ENCODE results near the gene ATP10A.
"Not testable (repeated sequence)": the region's sequence is repeated elsewhere in the genome, so short reads cannot be mapped to it uniquely, and the experiment has no call there.

Gene ATP10A

DNA sequence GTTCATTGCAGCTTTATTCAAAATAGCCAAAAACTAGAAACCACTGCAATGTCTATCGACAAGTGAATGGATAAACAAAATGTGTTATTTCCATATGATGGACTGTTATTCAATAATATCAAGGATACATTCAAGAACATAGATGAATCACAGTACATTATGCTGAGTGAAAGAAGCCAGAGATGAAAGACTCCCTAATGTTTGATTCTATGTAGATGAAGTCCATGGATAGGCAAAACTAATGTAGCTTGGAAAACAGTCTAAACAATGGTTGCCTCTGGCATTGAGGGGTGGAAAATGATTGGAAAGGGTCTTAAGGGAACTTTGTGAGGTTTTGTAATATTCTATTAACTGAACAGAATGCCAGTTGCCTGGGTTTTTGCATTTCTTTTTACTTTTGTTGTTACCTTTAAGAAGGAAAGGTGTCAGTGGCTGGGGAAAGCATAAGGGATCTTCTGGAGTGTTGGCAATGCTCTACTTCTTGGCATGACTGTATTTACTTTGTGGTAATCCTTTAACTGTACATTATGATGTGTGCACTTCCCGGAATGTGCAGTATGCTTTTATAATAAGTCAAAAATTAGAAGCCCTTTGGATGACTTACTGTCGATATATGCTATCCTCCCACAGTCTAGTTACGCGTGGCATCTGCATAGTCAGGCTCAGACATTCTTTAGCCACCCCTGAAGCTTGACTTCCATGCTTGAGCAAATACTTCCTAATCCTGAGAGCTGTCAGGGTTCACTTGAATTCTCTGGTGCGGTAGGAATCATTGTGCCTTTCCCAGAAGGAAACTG, 20.5 kb upstream of the ATP10A start:
- DNase-seq (ENCODE audit: low read depth) = no peak

DNA sequence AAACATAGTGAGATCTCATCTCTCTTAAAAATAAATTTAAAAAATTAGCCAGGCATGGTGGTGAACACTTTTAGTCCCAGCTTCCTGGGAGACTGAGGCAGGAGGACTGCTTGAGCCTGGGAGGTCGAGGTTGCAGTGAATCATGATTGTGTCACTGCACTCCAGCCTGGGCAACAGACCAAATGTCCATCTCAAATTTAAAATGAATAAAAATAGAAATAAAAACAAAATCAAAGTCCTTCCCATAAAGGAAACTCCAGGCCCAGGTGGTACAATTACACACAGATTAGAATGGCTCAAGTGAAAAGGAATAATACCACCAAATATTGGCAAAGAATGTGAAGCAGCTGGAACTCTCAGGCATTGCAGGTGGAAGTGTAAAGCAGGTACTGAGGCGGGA, 19.3 kb upstream of the ATP10A start:
- no peak for DNase-seq (ENCODE audit: low read depth)

DNA sequence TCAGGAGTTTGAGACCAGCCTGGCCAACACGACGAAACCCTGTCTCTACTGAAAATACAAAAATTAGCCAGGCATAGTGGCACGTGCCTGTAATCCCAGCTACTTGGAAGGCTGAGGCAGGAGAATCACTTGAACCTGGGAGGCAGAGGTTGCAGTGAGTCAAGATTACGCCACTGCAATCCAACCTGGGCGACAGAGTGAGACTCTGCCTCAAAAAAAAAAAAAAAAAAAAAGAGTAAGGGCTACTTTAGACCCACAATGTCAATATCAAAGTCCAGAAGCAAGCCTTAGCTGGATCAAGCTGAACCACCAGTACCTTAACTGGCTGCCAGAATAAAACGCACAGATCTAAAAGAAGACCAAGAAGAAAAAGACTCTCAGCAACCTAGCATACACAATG, 17.8 kb upstream of the ATP10A start:
- DNase-seq (ENCODE audit: low read depth) = not testable (repeated sequence)

DNA sequence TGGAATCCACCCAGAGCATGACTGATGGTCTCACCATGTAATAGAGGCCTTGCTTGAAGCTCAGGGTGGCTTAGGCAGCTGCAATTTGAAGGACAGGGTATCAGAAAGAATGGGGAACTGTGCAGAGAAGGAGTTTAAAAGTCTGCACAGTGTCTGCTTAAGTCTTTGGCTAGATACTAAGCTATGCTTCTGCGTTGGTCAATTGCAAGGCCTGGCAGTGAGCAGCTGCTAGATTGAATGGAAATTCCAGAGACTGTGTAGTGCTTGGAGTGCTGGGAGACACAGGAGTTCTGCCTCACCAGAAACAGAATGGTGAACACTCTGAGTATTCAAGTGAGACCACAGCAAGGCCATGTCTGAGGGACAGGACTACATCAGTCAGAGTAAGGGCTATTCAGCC, 17.3 kb upstream of the ATP10A start:
- DNase-seq (ENCODE audit: low read depth) = no peak

DNA sequence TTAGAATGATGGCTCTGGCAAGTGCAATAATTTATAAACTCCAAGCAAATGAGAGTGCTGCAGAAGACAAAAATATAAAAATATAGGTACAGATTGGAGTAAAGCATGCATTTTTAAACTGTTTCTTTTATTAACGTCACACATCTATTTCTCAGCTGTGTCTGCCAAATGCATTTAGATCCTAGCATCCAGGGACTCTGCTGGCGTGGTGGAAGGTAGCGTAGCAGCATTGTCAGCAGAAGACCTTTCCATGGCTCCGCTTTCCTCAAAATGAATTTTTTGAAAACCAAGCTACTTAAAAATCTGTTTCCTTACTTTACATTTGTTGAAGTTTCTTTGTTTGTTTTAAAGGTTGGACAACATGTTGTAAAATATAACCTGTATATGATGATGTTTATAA, 16.3 kb upstream of the ATP10A start:
- DNase-seq (ENCODE audit: low read depth) = no peak

DNA sequence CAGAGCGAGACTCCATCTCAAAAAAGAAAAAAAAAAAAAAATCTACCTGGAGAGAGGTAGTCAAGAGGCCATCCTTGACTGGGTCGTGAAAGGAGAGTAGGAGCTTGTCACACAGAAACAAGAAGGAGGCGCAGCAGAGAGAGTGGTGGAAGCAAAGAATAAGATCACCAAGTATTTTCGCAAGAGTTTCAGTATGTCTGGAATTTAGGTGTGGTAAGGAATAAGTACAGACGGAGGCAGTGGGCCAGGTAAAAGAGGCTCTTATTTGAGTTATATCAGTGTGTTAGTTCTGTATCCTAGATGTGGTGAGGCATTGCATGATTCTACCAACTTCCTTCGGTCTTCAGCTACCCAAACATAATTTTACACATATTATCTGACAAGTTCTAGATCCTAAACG, 14.6 kb upstream of the ATP10A start:
- no peak for DNase-seq (ENCODE audit: low read depth)

DNA sequence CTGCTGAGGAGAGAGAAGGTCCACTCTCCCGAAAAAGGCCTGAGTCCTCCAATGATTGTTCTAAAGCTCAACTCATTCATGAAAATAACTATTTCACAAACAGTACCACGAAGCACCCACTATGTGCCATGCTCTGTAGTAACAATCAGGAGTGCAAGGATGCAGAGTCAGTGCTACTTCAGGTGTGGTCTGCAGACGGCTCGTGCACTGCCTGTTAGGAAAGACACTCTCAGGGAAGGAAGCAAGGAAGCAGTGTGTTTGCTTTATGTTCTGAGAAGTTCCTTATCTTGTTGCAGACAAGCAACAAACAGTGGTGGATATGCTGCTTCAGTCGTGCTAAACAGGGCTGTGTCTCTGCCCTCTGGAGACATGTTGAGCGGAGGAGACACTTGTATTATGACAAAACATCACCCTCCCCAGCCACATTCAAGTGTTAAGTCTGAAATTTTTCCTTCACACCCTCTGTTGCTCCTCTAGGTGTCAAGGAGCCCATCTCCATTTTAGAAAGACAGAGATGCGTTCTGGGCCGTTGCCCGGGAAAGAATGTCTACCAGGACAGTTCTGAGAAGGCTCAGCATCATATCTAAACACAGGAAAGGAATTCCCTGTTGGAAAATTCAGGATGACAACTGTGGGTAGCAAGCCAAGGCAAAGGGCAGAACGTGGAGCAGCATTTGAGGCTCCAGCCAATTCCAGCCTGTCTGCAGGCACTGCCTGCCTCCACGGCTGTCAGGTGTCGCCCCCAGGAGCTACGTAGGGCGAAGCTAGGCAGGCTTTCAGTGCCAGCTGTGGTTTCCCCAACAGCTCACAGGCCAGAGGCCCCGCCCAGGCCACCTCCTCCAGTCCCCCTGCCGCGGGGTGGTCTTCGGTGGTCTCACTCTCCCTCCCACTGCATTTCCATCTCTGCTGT, 13.4 kb upstream of the ATP10A start:
- no peak for DNase-seq (ENCODE audit: low read depth)

DNA sequence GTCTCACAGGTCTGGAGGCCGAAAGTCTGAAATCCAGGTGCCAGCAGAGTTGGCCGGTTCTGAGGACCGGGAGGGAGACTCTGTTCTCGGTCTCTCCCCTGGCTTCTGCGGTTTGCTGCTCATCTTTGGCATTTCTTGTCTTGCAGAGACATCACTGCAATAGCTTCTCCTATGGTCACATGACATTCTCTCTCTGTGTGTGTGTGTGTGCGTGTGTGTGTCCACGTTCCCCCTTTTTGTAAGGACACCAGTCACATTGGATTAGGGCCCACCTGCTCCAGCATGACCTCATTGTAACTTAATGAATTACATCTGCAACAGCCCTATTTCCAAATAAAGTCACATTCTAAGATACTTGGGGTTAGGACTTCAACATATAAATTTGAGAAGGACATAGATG, 12.4 kb upstream of the ATP10A start:
- DNase-seq (ENCODE audit: low read depth) = no peak

DNA sequence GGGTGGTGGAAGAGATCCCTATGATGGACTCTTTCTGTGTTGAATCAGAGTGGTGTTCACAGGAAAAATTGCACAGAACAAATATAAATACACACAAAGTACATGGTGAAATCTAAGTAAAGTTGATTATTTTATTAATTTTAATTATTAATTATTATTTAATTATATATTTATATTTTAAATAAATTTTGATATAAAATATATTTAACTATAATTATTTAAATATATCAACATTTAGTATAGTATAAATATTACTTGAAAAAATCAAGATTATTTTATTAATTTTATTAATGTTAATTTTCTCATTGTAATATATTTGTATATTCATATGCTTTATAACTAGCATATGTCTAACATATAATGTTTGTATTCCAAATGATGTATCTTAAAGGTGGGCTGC, 11.3 kb upstream of the ATP10A start:
- no peak for DNase-seq (ENCODE audit: low read depth)

DNA sequence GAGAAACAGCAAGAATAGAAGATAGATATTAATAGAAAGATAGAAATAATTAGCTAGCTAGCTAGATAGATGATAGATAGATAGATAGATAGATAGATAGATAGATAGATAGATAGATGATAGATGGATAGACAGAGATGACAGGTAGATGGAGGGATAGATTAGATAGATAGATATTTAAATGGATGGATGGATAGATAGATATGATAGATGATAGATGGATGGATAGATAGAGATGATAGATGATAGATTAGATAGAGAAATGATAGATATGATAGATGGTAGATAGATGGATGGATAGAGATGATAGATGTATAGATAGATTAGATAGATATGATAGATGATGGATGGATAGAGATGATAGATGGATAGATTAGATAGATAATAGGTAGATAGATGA, 8.3 kb upstream of the ATP10A start:
- no peak for DNase-seq (ENCODE audit: low read depth)

DNA sequence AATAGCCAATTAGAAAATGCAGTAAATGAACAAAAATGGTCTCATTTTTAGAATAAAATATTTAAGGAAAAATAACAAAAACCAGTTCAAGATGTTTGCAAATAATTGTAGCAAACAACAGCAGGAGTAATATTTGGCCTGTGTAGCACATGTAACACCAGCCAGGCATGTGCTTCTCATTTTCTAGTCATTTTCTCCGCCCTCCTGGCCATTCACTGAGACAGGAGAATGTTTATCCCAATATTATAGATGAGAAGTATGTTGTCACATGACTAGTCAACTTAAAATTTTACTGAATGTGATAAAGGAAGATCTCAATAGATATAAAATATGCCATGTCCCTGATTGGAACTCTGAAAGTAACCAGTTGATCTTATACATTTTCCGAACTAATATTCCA, 7.8 kb upstream of the ATP10A start:
- DNase-seq (ENCODE audit: low read depth) = no peak

DNA sequence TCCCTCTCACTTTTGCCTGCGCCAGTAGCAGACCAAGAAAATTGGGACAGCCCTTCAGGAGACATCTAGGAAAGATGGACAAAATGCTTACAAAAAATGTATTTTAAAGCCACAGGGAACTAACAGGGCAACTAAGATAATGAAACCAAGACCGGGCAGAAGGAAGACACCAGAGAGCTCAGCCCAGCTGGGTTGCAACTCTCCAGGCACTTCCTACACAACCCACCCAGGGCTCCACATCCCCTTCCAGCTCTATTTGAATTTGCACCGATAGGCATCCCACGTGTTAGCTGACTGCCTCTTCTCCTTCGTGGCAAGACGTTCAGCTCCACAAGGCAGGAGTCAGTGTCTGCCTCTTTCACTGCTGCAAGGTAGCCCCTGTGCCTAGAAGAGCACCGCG, 6.6 kb upstream of the ATP10A start:
- DNase-seq (ENCODE audit: low read depth) = no peak

DNA sequence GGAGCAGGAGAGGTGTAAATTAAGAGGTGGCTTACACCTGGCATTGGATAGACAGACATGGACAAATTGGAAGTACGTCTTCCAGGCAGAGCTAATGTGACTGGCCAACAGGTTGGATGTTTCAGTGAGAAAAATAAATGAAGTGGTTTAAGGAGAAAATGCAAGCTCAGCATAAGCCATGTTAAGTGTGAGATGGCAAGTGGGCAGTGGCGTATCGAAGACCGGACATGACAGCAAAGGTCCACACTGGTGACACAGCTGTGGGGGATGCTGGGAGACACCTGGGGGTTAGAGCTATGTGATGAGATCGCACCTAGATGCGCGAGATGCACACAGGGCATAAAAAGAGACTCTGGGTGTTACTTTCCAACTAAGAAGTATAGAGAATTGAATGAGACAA, 3.7 kb upstream of the ATP10A start:
- no peak for DNase-seq (ENCODE audit: low read depth)

DNA sequence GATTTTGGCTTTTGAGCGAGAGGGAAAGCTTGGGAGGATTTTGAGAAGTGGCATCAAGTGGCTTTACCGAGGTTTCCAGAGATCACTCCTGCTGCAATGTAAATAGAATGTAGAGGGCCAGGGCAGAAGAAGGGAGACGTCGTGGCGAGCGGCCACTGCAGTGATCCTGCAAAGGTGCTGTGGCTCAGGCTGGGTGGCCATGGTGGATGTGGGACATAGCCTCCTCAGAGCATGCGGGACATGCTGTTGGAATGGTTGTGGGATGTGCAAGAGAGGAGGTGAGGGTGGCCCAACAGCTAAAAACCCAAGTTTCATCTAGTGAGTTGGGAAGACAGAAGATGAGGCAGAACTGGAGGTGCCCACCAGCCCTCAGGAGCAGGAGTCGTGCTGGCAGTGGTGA, 3.1 kb upstream of the ATP10A start:
- DNase-seq (ENCODE audit: low read depth) = no peak

DNA sequence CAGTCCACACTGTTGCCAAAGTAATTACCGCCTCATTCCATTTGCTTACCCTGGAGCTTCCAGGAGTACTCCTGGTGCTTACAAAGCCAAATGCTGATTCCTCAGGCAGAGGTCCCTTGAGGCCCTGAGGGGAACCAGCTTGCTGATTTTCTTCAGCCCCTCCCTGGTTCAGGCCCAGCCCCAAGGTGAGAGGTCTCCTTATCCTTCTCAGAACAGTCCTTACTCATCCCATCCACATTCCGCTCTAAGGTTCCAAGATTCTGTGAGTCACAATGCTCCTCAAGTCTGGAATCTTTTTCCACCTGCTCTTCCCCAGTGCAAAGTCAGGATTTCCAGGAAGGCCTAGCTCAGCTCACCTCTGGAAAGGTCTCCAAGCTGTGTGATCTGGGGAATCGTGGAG, 1.8 kb upstream of the ATP10A start:
- DNase-seq (ENCODE audit: low read depth) = no peak

DNA sequence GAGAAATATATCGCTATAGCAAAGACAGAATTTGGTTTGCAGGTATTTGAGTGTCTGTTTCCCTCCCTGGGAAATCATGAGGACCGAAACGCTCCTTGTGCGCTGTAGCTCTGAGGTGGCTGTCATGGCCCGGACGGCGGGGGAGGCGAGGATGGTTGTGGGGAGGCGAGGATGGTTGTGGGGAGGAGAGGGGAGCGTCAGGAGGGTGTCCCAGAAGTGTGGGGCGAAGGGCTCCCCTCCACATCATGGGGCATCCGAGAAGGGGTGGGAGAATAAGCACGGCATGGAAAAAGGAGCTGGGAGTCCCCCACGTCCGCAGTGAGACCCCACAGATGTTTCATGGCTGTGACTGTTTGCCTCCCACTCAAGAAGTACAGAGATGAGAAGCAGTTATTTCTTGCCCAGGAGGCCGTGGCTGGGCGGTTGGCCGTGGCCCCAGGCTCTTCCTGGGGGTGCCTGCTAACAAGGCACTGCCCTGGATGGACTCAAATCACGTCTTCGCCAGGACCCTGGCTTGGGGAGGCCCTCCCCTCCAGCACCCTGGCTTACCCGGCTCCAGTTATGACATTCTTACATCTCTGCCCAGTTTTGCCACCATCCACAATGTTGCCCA, 947 bp upstream of the ATP10A start:
- DNase-seq (ENCODE audit: low read depth) = no peak

DNA sequence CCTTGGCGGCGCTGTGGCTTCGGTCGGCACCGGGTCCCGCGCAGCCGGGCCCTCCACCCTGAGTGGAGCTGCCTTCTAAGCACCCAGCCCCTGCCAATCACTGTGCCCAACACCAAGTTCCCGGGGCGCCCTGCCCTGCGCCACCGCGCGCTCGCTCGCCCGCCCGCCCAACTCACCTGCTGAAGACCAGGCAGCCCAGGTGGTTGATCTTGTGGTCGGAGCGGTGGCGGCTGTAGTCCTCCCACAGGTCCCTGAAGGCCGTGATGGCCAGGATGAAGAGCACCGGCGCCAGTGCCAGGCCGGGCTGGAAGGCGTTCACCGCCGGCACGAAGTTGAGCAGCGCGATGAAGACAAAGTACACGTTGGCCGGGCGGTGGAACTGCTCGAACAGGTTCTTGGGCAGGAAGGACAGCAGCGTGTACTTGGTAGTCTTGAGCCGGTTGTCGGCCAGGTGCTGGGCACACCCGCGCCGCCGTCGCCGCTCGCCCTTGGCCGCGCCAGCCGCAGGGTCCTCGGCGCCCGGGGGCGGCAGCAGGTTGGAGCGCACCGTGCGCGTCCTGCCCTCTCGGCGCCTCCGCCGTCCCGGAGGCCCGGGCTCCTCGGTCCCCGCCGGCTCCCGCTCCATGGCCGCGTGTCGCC, 536 bp downstream of the ATP10A start:
- no peak for DNase-seq (ENCODE audit: low read depth)

DNA sequence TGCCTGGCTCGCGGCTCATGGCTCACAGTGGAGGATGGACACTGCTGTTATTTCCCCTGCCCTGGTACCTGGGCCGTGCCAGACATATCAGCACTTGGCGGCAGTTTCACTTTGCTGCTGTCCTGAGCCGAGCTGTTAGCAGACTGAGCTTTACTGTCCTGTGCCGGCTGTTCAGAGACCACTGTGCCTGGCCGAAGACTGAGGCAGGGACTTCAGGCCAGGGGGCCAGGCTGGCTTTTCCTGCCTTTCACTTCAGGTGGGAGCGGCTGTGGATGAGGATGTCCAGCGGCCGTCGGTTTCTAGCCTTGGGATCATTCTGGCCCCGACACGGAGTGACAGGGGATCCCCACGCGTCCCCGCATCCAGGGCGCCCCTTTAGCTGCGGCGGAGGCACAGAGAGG, 1.1 kb downstream of the ATP10A start:
- DNase-seq (ENCODE audit: low read depth) = no peak

DNA sequence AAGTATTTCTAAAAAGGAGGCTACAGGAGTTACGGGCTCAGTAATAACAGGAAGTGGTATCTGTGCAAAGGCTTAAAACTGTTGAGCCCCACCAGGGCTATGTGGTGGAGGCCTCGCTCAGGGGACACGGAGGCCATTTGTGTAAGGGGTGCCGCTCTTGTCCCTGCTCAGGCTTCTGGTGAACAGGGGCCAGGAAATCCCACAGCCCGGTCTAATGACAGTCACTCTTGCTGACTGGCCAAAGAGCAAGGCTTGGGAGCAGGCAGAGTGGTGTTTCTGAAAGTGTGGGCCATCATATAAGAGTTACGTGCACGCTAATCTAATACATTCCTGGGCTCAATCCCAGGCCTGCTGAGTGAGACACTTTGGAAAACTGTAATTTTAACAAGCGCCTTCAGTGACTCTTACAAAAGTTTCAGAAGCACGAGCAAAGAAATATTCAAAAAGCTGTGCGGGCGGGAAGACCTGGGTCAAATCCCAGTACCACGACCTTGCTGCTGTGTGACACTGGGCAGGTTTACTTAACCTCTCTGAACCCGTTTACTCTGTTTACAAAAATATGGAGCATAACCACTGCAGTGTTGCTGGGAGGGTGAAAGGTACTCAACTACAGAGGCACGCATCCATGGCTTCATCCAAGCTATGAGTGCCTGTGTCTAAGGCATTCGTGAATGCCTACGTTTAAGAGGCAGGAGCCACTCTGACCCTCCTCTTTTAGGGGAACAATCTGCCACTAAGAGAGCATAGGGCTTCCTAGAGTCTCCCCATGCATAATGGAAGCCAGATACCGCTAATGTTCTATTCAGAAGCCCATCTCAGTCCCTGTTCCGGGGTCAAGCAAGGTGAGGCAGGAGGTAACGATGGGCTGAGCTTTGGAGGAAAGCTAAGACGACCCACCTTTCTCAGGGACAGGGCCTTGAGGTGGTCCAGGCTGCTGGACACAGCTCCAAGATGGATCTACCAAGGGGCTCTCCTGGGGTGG, 2.0 kb downstream of the ATP10A start:
- DNase-seq (ENCODE audit: low read depth) = no peak

DNA sequence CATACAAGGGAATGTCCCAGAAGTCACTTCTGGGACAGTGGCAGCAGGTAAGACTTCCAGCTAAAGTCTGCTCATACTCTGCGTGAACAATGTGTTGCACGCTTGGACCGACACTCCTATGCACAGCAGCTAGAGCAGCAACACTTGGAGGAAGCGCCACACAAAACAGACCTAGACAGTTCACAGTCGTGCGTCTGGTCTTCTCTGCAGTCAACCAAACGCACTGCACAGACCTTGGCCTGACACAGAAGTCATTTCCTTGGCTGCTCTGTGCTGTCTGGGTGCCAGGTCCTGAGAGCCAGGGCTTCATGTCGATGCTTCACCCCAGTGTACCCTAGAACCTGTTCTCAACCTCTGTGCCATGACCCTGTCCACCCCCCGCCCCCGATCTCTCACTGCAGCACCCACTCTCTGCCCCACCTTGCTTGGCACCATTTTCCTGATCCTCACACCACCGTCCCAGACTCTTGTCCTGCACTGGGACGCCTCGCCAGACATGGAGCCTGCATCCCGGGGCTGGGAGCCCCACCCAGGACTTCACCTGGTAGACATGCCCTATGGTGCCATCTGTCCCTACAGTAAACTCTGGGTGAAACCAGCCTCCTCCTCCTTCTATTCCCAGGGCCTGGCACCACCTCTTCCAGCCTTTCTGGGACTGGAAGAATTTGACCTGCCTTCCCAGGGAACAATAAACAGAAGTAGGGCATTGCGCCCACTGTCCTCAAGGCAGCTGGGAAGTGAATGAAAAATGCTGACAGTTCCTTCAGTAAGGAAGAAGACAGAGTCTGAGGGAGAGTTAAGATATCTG, 3.1 kb downstream of the ATP10A start:
- DNase-seq (ENCODE audit: low read depth) = no peak
